Stimulated activated CD8-positive, alpha-beta memory T cell treated with anti-CD3 and anti-CD28 coated beads, Interleukin-2, amount 100 ng/mL, for 1 hour (primary cell): ENCODE results near the gene KCNJ4.

Source experiments
- DNase-seq, 2 donors: peaks; one replicate each; pipeline ENCODE4 v3.0.0-alpha.2; 2020; ENCODE audit warnings: low read depth in 2 of 2

KCNJ4 gene

DNA sequence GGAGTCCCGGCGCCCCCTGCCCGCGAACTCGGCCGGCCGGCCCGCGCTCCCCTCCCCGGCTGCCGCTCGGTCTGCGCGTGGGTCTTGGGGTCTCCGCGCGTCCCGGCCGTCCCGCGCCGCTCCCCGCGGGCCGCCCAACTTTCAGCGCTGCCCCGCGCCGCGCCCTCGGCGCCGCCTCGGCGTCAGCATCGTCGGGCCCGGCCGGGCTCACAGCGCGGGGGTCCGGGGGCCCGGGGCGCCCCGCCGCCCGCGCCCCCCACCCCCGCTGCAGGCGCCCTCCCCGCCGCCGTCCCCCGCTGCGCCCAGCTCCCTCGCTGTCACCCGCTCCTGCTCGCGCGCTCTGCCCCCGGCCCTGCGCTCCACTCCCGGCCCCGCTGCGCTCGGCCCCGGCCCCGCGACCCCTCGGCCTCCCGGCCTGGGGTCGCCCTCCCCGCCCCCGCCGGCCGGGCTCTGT is at the start of gene KCNJ4:
KCNJ4 (minus strand) TSS at position 124 of the 454 bp plus-strand sequence. CDS start 27,067 bp downstream, outside the sequence.
- DNase-seq = no peak

- DNase-seq = no peak
These were observed 48.0 kb upstream of the KCNJ4 start for GRCh38 chr22:38503021-38503420.

DNA sequence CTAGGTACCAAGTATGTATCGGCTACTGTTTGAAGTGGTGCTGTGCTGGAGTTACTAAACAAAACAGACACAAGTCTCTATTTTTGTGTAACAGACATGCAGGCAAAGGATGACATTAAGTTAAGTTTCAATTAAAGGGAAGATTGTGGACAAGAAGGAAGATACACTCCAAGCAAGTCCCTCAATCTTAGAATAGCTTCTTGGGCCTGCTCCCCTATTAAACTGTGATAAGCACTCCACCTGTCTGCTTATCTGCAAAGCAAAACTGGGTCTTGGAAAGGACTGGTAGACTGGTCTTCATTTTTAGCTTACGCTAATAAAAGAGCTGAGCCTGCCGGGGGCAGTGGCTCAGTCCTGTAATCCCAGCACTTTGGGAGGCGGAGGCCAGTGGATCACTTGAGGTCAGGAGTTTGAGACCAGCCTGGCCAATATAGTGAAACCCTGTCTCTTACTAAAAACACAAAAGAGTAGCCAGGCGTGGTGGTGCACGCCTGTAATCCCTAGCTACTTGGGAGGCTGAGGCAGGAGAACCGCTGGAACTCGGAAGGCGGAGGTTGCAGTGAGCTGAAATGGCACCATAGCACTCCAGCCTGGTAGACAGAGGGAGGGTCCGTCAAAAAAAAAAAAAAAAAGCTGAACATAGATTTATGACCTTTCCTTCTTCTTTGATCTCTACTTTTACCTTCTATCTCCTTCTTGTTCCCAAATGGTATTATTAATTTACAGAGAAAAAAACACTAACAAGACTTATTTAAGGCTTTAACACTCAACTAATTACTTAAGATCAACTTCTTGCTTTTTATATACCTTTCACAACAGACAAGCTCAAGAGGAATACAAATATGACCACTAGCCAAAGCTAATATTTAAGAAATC is 47.0 kb upstream of the KCNJ4 start:
- DNase-seq = no peak

GRCh38 chr22:38497869-38498268 is 42.9 kb upstream of the KCNJ4 start:
- DNase-seq = no peak

DNA sequence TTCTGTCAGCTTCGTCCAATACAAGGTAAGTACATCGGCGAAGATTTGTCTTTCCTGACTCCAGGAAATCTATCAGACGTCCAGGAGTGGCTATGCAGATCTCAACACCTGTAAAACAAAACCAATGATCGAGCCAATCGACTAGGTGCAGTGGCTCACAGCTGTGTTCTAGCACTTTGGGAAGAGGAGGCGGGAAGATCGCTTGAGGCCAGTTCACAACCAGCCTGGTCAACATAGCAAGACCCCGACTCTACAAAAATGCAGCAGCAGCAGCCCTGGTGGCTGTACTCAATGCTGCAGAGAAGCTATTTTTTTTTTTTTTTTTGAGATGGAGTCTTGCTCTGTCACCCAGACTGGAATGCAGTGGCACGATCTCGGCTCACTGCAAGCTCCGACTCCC is 39.9 kb upstream of the KCNJ4 start:
- DNase-seq = no peak

DNA sequence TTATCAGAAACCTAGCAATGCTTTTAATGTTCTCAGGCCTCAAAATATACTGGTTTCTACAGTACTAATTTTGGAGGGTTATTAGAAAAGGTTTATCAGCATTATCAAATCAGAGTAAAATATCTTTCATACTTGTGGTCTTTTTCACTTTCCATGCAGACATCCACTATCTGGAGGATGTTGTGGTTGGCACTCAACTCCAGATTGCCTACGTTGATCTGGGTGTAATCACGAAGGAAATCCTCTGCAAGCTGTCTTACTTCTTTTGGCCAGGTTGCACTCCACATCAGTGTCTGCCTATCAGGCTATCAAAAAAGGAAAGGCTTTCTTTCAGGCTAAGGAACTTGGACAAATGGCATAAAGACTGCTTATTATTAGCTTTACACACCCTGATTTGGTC is 39.5 kb upstream of the KCNJ4 start:
- no peak for DNase-seq

DNA sequence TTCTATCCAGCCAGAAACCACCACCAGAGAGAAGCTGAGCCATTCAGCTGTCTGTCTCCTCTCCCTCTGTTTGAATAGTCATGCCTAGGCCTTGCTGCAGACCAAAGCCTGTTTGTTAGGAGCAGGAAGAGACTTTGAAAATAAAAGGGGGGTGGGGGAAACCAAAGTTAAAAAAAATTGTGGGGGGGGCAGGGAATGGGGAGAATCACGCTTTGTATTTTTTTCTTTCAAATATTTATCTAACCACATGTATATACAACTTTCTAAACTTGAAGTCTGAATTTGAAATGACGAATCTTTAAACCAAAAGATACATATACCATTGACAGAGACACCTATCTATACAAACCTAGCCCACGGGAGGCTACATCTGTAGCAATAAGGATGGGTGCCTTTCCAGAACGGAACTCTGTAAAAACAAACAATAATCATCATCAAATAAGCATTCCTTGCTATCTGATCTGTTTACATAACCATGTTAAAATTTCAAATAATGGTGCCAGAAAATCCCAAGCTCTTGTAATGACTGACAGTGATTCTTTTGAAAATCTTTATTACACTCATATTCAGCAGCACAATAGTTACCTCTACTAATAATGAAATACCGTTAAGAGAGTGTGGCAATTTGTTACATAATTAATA is 36.8 kb upstream of the KCNJ4 start:
- no peak for DNase-seq

DNA sequence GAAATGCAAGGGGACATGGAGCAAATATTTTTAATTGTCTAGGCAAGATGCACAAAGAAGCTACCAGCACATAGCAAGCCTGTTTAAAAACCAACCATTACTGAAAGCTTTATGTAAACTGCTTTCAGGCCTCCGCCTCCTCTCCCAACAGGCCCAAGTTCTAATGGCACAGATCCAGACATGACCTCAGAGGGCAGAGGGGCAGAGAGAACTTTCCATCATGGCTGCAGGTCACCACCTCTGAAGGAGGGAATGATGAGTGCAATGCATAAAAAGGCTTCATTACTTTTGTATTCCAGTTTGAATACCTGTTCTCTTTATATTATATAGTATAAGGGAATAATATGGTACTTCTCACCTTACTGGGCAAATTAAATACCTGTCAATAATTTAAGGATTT is 35.9 kb upstream of the KCNJ4 start:
- no peak for DNase-seq

DNA sequence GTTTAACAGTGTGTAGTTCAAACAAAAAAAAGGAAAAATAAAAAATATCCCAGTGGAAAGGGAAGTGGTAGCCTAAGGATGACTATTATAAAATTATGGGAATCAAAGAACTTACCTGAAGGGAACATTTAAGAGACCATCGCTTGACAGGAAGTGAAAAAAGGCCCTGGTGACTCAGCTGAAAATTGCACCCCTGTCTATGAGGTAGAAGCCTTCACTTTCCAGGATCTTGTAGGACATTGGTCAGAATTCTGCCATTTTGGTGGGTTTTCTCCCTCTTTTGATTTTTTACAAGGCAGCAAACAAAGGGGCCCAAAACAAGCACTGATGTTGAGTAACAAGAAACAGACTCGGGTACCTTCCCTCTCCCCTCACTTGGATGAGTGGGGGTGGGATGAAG is 35.5 kb upstream of the KCNJ4 start:
- no peak for DNase-seq

DNA sequence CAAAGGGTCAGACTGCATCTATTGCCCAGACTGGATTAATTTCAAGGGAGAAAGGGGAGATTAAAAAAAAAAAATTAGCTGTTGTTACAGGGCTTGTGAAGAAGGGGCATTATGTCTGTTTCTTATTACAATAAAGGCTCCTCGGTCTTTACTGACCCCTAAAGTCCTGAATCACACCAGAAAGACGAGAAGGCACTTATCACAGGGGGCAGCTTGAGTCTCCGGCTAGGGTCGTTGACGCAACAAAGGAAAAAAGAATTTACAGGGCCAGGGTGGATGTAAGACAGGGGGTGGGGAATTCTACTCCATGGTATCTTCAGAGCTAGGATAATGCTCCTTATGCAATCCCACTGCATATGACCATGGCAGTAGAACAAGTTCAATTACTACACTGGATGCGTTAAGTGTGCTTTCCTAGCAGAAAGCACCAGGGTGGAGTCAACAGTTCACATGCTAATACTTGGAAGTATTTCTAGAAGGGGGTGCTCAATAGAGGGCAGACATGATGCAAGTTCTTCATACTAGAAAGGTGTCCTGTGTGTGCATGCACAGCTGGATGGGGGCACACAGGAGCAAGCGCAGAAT is 34.7 kb upstream of the KCNJ4 start:
- no peak for DNase-seq

DNA sequence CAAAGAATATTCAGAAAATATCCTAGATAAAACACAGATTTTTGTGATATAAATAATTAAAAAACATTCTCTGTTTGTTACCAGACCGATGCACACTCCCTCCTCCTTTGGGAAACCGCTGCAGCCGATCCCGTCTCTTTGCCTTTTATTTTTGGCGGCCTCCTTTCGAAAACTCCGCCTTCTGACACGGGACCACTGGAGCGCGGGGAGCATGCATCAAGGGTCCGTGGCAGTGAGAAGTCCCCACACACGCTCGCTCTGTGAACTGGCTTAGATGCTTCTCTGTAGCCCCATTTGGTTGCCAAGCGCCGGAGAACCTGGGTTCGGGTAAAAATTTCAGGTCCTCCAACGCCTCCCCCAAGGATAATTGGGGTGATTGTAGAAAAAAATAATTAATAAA is 34.1 kb upstream of the KCNJ4 start:
- no peak for DNase-seq

GRCh38 chr22:38487946-38488345 is 32.9 kb upstream of the KCNJ4 start:
- DNase-seq = no peak

DNA sequence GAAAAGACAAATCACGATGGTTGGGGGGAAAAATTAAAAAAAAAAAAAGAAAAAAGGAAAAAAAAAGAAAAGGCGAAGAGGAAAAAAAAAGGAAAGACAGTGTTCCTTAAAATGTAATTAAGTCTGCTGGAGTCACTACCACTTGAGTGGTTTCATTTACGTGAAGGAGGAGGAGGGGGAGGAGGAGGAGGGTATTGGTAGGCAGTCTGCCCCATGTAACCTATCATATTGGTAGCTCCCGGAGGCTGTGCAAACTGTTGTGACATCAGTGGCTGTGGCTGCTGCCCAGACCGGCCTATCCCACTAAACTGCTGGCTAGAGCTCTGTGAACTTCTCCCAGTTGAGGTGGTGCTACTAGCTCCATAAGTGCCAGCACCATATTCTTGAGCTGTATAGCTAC is 30.8 kb upstream of the KCNJ4 start:
- no peak for DNase-seq

DNA sequence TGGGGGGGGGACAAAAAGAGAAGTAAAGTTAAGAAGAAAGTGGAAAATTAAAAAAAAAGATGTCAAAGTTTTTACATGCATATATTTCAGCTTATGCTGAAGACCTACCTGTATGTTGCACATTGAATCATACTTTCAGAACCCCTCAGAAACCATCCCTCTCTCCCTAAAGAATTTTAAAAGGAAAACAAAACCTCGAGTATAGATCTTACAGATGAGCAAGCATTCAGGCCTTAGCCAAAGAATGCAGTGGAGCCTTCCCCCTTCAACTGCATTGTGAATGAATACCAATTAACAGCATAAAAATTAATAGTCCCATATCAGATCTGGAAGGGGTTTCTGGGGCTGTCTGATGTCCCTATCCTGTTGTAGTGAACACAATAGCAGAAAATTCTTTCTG is 29.2 kb upstream of the KCNJ4 start:
- no peak for DNase-seq

DNA sequence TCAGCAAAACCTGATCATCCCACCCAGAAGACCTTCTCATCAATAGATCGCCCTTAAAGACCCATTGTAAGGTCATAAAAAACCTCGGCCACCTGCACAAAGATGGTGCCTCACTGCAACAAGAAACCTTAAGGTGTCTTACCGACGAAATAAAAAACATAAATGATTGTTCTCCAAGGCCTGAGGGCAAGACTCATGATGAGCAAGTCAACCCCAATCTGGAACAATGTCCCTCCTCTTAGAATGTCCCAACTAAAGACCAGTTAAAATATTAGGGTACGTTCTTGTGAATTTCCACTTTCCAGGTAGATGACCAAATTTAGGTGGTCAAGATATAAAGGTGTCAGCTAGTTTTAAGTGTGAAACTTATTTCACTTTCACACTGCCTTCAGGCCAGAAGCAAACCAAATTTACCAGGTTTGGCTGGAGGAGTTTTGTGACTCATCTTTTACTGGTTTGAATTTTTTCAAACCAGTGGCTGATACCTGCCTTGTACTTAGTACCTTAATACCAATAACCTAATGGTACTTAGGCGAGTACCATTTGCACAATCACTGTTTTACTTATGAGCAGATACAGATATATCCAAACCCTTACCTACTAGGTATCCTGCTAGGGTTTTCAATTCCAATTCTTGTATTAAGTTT is 27.8 kb upstream of the KCNJ4 start:
- DNase-seq = no peak

DNA sequence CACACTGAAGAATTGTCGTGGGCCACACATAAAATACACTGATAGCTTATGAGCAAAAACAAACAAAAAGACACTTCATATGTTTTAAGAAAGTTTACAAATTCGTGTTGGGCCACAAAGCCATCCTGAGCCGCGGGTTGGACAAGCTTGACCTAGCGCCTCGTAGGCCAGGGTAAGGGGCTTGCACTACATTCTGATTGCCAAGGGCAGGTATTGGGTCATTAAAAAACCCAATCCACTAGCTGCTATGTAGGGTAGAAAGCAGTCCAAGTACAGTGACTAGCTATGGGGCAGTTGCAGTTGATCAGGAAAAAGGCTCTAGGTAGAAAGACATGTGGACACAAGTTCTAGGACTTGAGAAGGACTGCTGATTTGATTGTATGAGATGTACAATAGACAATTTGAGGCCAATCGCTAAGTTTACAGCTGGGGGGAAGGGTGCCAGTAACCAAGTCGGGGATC is 26.9 kb upstream of the KCNJ4 start:
- DNase-seq = no peak

DNA sequence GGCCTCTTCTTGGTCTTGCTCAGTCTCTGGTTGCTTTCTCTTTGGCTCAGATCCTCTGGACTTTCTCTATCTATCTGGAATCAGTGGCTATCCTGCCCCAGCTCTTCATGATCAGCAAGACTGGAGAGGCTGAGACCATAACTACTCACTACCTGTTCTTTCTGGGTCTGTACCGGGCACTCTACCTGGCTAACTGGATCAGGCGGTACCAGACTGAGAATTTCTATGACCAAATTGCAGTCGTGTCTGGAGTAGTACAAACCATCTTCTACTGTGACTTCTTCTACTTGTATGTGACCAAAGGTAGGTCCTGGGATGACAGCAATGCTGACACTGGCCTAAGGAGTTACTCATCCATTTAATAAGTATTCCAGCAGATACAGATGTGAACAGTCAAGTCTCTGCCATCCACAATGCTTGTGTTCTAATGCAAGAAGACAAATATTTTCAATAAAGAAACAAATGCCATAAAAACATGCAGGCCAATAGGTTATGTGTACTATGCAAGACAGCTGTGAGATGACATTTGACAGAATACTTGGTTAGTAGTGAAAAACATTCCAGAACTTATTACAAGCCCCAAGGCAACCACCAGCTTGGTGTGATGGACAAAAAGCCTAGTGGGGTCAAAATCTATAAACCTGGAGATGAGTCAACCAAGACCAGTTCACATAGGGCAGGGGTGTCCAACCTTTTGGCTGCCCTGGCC is 26.3 kb upstream of the KCNJ4 start:
- no peak for DNase-seq

GRCh38 chr22:38479096-38479837 is 24.3 kb upstream of the KCNJ4 start:
- DNase-seq = no peak

DNA sequence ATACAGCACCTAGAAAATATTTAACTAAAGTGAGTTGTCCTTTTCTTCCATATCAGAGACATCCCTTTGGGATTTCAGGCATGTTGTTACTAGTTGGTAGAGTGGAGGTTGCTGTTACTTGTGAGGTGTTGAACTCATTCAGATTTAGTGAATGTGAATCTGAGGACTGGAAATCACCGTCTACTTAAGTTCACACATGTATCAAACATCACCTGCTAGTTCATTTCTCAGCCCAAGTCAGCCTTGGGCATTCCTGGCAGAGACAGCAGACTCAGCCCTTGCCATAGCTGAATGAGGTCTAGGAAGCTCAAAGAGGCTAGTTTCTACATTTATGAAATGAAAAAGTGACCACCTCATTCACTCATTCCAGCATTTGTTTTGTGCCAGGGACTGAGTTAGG is 22.6 kb upstream of the KCNJ4 start:
- no peak for DNase-seq

DNA sequence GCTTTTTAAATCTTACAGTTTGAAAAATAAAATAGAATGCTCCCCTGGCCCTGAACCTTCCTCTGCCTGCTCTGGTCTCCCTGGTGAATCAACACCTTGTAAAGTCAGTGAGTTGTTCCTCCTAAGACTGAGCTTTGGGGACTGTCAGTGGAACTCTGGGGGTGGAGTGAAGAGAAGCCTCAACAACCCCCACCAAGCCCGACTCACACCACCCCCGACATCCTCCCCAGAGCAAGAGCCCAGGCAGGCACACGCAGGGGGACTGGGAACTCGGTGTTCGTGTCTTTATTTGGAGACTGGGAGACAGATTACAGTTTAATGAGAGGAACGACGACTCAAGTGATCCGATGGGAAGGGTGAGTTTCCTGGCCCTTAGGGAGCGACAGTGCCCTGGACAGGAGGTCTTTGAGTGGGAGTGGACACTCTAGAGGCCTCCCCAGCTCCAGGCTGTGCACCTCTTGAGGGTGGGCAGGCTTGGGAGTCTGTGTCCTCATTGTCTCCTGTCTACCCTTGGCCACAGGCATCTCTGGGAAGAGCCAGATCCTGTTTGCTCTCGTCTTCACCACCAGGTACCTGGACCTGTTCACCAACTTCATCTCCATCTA is 19.1 kb upstream of the KCNJ4 start:
- DNase-seq = no peak

GRCh38 chr22:38471237-38471636 is 16.2 kb upstream of the KCNJ4 start:
- DNase-seq = no peak
